ENCODE data around the gene RAB4B. TPM values are rescaled to one million over a fixed set of nuclear protein-coding genes. Genes with fewer than 3 reads are reported as not detected.
A peak's percentile ranks its signal among the peaks of the same experiment; 100 is the strongest.
"Not testable (repeated sequence)": the region's sequence is repeated elsewhere in the genome, so short reads cannot be mapped to it uniquely, and the experiment has no call there.

Gene RAB4B
- total RNA-seq, 1 donor from 2014 or later: 15.2 TPM

DNA sequence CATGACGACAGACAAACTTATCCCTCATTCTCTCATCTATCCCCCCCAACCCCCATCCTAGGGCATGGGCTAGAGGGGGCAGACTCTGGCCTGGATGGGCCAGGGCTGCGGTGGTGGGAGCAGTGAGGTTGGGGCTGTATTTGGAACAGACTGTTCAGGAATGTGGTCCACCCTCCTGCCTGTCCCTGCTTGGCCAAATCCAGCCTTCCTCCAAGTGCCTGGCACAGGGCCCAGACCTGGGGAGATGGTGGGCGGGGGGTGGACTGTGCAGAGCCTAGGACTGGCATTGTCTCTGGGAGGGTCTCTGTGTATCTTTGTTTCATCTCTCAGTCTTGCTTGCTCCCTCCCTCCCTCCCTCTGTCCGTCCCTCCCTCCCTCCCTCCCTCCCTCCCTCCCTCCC lies 35.1 kb downstream of the RAB4B start:
- peaks cover 30% of the 10 kb centered on the region for H3K4me1 Mint-ChIP-seq
- no peaks in the 10 kb centered on the region for H3K36me3 Mint-ChIP-seq (ENCODE audit: low read depth)
- H3K27me3 Mint-ChIP-seq (ENCODE audit: low read depth): peaks cover 44% of the 10 kb centered on the region
- peak overlapping the region; percentile 89 for H3K4me3 Mint-ChIP-seq
- H3K27ac Mint-ChIP-seq (ENCODE audit: unreplicated experiment): no peak overlapping the region
- no peaks in the 10 kb centered on the region for H3K9me3 Mint-ChIP-seq
- DNase-seq (ENCODE audit: low read depth, low spot score): no peak
- TF ChIP-seq, protein P1, sequence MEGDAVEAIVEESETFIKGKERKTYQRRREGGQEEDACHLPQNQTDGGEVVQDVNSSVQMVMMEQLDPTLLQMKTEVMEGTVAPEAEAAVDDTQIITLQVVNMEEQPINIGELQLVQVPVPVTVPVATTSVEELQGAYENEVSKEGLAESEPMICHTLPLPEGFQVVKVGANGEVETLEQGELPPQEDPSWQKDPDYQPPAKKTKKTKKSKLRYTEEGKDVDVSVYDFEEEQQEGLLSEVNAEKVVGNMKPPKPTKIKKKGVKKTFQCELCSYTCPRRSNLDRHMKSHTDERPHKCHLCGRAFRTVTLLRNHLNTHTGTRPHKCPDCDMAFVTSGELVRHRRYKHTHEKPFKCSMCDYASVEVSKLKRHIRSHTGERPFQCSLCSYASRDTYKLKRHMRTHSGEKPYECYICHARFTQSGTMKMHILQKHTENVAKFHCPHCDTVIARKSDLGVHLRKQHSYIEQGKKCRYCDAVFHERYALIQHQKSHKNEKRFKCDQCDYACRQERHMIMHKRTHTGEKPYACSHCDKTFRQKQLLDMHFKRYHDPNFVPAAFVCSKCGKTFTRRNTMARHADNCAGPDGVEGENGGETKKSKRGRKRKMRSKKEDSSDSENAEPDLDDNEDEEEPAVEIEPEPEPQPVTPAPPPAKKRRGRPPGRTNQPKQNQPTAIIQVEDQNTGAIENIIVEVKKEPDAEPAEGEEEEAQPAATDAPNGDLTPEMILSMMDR (conservative IDR thresholded peaks at IDR 0.05): no peak

DNA sequence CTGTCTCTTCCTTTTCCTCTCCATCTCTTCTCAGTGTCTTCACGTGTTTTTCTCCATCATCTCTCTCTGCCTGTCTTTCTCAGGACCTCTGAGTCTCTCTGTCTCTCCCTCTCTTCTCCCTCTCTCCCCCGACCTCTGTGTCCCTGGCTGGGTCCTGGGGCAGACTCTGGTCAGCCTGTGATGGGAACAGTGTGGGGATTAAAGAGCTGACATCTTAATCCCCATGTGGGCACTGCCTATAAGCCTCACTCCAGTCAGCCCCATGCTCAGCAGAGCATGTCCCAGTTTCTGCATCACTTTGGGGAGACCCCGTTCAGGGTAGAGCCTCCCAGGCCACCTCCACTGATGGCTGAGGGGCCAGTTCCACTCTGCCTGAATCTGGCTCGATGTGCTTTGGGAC lies 37.2 kb downstream of the RAB4B start:
- no peak for DNase-seq (ENCODE audit: low read depth, low spot score)
- no peak overlapping the region for H3K27ac Mint-ChIP-seq (ENCODE audit: unreplicated experiment)
- peaks cover 44% of the 10 kb centered on the region for H3K27me3 Mint-ChIP-seq (ENCODE audit: low read depth)
- H3K4me1 Mint-ChIP-seq: peaks cover 36% of the 10 kb centered on the region
- H3K36me3 Mint-ChIP-seq (ENCODE audit: low read depth): no peaks in the 10 kb centered on the region
- peak overlapping the region; percentile 25 for H3K4me3 Mint-ChIP-seq
- TF ChIP-seq, protein P1 (conservative IDR thresholded peaks at IDR 0.05): no peak
- H3K9me3 Mint-ChIP-seq: no peaks in the 10 kb centered on the region

DNA sequence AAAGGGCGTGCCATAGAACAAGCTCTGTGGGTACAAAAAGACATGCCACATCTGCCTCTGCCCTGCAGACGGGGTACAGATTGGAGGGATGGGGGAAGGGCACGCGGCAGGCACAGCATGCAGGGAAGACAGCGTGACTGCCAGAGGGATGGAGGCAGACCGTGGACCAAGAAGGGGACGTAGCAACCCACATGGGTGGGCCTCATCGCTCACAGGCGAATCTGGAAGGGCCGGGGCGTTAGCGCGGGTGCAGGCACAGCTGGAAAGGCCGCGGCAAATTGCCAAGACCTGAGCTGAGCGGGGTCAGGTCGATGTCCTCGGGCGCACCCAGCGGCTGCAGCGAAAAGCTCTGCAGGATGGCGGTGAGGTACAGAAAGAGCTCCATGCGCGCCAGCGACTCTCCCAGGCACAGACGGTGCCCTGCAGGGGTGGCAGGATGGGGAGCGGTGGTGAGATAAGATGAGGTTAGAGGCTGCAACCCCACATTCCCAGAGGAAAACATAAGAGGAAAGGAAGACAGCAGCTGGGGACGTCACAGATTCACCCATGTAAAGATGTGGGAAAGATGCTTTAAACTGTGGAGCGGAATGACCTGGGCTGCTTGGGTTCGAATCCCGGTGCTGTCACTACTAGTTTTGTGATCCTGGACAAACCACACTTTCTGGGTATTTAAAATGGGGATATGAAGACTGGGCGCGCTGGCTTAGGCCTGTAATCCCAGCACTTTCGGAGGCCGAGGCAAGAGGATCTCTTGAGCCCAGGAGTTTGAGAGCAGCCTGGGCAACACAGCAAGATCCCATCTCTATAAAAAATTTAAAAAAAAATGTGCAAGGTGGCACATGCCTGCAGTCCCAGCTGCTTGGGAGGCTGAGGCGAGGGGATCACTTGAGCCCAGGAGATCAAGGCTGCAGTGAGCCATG lies 40.7 kb downstream of the RAB4B start:
- TF ChIP-seq, protein P1 (conservative IDR thresholded peaks at IDR 0.05): peak; percentile 35
- DNase-seq (ENCODE audit: low read depth, low spot score); H3K9me3 Mint-ChIP-seq; H3K36me3 Mint-ChIP-seq (ENCODE audit: low read depth): not testable (repeated sequence)
- peak overlapping the region; percentile 27 for H3K4me3 Mint-ChIP-seq
- peaks cover 12% of the 10 kb centered on the region for H3K4me1 Mint-ChIP-seq
- H3K27ac Mint-ChIP-seq (ENCODE audit: unreplicated experiment): peak overlapping the region; percentile 43
- H3K27me3 Mint-ChIP-seq (ENCODE audit: low read depth): peaks cover 23% of the 10 kb centered on the region

DNA sequence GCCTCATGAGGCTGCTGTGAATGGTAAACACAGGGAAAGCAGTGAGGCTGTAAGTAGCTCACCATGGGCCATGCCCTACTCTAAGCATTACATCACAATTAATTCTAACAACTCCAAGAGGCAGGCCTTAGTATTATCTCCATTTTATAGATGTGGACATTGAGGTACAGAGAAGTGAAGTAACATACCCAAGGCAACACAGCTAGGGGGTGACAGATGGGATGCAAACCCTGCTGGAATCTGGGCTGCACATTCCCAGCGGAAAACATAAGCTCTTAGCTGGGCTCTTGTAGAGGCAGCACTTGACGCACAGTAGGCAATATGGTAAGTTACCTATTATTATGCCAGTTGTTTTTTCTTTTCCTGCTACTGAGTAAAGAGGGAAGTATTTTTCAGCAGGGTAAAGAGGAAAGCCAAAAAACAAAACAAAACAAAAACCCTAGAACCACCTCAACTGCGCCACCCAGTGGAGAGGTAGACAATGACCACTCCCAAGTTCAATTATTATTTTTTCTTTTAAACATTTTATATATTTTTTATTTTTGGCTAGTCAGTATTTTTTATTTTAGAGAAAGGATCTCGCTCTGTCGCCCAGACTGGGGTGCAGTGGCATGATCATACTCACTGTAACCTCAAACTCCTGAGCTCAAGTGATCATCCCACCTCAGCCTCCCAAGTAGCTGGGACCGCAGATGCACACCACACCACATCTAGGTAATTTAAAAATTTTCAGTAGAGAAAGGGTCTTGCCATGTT lies 41.6 kb downstream of the RAB4B start:
- H3K27ac Mint-ChIP-seq (ENCODE audit: unreplicated experiment); H3K9me3 Mint-ChIP-seq; H3K4me3 Mint-ChIP-seq; H3K36me3 Mint-ChIP-seq (ENCODE audit: low read depth): not testable (repeated sequence)
- peak; percentile 54 for DNase-seq (ENCODE audit: low read depth, low spot score)
- H3K27me3 Mint-ChIP-seq (ENCODE audit: low read depth): peaks cover 14% of the 10 kb centered on the region
- TF ChIP-seq, protein P1 (conservative IDR thresholded peaks at IDR 0.05): peak; percentile 92
- peaks cover 12% of the 10 kb centered on the region for H3K4me1 Mint-ChIP-seq

DNA sequence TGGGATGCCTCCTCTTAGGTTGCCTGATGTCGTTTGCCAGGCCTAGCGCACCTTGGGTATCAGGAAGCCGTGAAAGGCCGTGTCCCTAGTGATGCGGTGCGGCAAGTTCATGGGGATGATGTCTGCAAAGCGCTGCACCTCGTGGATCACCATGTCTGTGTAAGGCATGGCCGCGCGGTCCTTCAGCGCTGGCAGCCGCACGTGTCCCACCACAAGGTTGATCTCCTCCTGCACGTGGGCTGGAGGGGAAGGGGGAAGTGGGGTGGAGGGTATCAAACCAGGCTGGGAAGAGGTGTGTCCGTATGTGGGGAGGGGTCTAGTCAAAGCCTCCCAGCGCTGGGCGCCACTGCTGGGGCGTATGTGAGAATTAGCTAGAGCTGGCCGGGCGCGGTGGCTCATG lies 44.1 kb downstream of the RAB4B start:
- no peak overlapping the region for H3K4me3 Mint-ChIP-seq
- peaks cover 6% of the 10 kb centered on the region for H3K36me3 Mint-ChIP-seq (ENCODE audit: low read depth)
- no peak overlapping the region for H3K27ac Mint-ChIP-seq (ENCODE audit: unreplicated experiment)
- TF ChIP-seq, protein P1 (conservative IDR thresholded peaks at IDR 0.05): no peak
- H3K4me1 Mint-ChIP-seq: peaks cover 17% of the 10 kb centered on the region
- no peak for DNase-seq (ENCODE audit: low read depth, low spot score)
- H3K9me3 Mint-ChIP-seq: no peaks in the 10 kb centered on the region
- H3K27me3 Mint-ChIP-seq (ENCODE audit: low read depth): no peaks in the 10 kb centered on the region

DNA sequence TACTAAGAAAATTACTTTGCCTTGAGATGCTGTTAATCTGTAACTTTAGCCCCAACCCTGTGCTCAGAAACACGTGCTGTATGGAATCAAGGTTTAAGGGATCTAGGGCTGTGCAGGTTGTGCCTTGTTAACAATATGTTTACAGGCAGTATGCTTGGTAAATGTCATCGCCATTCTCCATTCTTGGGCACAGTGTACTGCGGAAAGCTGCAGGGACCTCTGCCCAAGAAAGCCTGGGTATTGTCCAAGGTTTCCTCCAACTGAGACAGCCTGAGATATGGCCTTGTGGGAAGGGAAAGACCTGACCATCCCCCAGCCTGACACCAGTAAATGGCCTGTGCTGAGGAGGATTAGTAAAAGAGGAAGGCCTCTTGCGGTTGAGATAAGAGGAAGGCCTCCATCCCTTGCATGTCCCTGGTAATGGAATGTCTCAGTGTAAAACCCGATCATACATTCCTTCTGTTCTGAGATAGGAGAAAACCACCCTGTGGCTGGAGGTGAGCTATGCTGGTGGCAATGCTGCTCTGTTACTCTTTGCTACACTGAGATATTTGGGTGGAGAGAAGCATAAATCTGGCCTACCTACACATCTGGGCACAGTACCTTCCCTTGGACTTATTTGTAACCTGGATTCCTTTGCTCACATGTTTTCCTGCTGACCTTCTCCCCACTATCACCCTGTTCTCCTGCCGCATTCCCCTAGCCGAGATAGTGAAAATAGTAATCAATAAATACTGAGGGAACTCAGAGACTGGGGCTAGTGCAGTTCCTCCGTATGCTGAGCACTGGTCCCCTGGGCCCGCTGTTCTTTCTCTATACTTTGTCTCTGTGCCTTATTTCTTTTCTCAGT lies 44.9 kb downstream of the RAB4B start:
- H3K27ac Mint-ChIP-seq (ENCODE audit: unreplicated experiment); DNase-seq (ENCODE audit: low read depth, low spot score); H3K36me3 Mint-ChIP-seq (ENCODE audit: low read depth); H3K9me3 Mint-ChIP-seq; H3K4me3 Mint-ChIP-seq; H3K27me3 Mint-ChIP-seq (ENCODE audit: low read depth): not testable (repeated sequence)
- peaks cover 17% of the 10 kb centered on the region for H3K4me1 Mint-ChIP-seq

DNA sequence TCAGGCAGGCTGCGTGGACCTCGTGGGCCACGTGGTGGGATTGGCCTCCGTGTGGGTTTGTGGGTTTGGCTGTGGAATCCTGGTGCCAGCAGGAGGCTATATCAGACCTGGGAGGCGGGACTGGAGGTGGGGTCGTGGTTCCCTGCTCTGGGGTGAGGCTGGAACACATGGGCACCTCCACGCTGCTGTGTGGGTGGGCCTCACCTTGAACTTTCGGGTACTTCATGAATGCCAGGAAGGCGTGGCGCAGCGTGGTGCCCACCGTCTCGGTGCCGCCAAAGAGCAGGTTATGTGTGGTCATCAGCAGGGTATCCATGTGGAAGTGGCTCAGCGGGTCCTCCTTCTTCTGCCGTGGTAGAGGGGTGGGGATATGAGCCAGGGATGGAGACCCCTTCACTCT lies 46.9 kb downstream of the RAB4B start:
- H3K36me3 Mint-ChIP-seq (ENCODE audit: low read depth); H3K9me3 Mint-ChIP-seq; H3K27ac Mint-ChIP-seq (ENCODE audit: unreplicated experiment); DNase-seq (ENCODE audit: low read depth, low spot score); H3K4me1 Mint-ChIP-seq; H3K4me3 Mint-ChIP-seq; H3K27me3 Mint-ChIP-seq (ENCODE audit: low read depth): not testable (repeated sequence)
